ENCODE measurements around the gene CTIF.

Gene CTIF

GRCh38 chr18:48786455-48787202 lies 247.8 kb downstream of the CTIF start:
- no peak for TF ChIP-seq CTCF (IDR thresholded peaks at IDR 0.05)

DNA sequence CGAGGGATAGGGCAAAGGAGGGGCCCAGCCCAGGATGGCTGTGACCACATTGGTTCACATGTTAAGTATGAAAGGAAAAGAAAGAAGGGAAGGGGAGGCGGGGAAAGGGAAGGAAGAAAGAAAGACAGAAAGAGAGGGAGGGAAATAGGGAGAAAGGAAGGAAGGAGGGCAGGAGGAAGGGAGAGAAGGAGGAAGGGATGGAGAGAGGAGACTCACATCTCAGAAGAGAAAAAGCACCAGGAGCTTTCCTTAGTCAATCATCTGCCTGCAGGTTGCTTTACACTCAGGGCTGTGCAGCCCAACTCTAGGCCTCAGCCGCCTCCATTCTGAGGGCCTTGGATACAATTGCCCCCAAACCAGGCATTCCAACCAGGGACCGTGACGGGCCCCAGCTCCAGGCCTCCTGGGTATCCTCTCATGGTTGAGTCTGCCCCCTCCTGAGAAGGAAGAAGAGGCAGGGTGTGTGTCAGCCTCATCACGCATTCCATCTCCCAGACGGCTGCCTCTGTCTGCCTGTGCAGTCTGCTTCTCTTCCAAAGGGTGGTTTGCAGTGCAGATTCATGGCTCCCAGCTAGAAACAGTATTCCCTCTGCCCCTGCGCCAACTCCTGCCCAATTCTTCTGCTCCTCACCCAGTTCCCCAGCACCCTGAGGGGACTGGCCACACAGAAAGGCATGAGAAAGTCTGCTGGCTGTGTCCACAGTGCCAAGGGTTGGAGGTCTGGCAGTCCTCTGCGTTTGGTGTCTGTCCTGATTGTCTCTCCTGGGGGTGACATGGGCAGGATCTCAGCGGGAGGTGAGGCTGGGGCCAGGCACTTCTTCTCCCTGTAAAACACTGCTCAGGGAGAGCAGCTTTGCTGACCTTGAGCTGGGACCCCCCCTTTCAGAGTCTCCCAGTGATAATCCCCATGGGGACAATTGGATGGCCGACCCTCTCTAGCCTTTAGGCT lies 248.6 kb downstream of the CTIF start:
- no peak for TF ChIP-seq CTCF (IDR thresholded peaks at IDR 0.05)

GRCh38 chr18:48788373-48788772 lies 249.5 kb downstream of the CTIF start:
- TF ChIP-seq CTCF (IDR thresholded peaks at IDR 0.05), result no peak

- TF ChIP-seq CTCF (IDR thresholded peaks at IDR 0.05), result no peak
Observed at GRCh38 chr18:48789259-48789812, 250.5 kb downstream of the CTIF start.

DNA sequence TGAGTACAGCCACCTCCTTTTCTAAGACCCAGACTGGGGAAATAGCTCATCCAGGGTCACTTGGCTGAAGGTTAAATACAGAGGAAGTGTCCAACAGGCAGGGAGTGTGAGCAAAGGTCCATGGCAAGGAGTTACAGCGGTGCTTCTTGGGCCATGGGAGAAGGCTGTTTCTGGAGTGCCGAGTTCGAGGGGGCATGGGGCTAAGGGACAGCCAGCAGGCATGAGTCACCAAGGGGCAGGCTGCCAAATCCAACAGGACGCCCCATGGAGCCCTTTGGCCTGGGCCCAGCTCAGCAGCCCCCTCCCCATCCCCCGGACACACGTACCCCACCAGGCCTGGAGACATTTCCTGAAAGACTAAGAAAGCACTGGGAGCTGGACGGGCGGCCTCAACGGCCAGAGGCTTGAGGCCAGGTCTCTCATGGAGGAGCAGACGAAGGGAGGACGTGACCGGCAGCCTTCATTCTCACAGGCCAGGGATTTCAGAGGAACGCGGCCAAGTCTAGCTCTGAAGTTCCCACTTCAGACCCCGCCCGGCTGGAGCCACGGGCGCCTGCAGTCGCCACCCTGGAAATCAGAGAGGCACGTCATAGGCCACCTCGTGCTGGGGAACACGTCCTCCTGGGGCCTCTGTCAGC lies 251.5 kb downstream of the CTIF start:
- TF ChIP-seq CTCF (IDR thresholded peaks at IDR 0.05), result no peak

GRCh38 chr18:48790869-48791635 lies 252.2 kb downstream of the CTIF start:
- TF ChIP-seq CTCF (IDR thresholded peaks at IDR 0.05), result no peak

Measured in LNCAP (cell line).